NCI-H1694 (cell line): ENCODE measurements around the gene OTUD3.

Experiments used
- DNase-seq: peaks from one replicate; lab custom pipeline; 2025; lab: John Stamatoyannopoulos, UW

Gene OTUD3

GRCh38 chr1:19955534-19956170 lies 73.5 kb downstream of the OTUD3 start:
- DNase-seq: no peak

GRCh38 chr1:19957779-19958178 lies 75.6 kb downstream of the OTUD3 start:
- DNase-seq: no peak

- DNase-seq: no peak
These were observed 78.4 kb downstream of the OTUD3 start for GRCh38 chr1:19960591-19960990.
